Activated CD8-positive, alpha-beta memory T cell treated with anti-CD3 and anti-CD28 coated beads, Interleukin-2, amount 10 ng/mL, durations not matched to agents 7 days and 5 days (primary cell): ENCODE data around the gene FGF19. TPM values are rescaled to one million over a fixed set of nuclear protein-coding genes. Genes with fewer than 3 reads are reported as not detected.

Experiments used
- ATAC-seq: fragments of 150-1000 bp; cut with Tn5 transposase; one replicate; pipeline ENCODE4 v1.10.0; 2021; ENCODE audit warnings: moderate library complexity
- CTCF ChIA-PET: fragments of 350-600 bp; sonication (Branson Sonifier 250); formaldehyde crosslinking; loops from one replicate; lab custom pipeline; 2021; ENCODE audit warnings: antibody characterized with exemption; lab: Charles Lee
- DNase-seq: peaks from one replicate; pipeline ENCODE4 v3.0.0-alpha.2; 2020
- H3K27ac Mint-ChIP-seq: one replicate; pipeline ENCODE4 v1.8.0; 2021; ENCODE audit warnings: mild to moderate bottlenecking, mixed read lengths
- H3K27me3 Mint-ChIP-seq: one replicate; pipeline ENCODE4 v1.8.0; 2021; ENCODE audit warnings: mixed read lengths
- H3K36me3 Mint-ChIP-seq: one replicate; pipeline ENCODE4 v1.8.0; 2021; ENCODE audit warnings: mild to moderate bottlenecking, mixed read lengths
- H3K4me1 Mint-ChIP-seq: one replicate; pipeline ENCODE4 v1.8.0; 2021; ENCODE audit warnings: mixed read lengths
- H3K4me3 Mint-ChIP-seq: one replicate; pipeline ENCODE4 v1.8.0; 2021; ENCODE audit warnings: mild to moderate bottlenecking, moderate library complexity, mixed read lengths
- H3K9me3 Mint-ChIP-seq: one replicate; pipeline ENCODE4 v1.8.0; 2022; ENCODE audit warnings: low read depth, mixed read lengths
- total RNA-seq, 2 experiments: library from RNA; stranded (reverse); gene quantifications; one replicate each; pipeline ENCODE4 v1.2.3, GENCODE V29; 2021

FGF19 gene
- total RNA-seq, 2 experiments from 2014 or later = not detected

- Mint-ChIP-seq H3K4me1 (peaks cover 12% of the 10 kb centered on the region), H3K36me3 (no peaks in the 10 kb centered on the region), H3K27ac (no peak overlapping the region), H3K9me3 (no peaks in the 10 kb centered on the region), H3K4me3 (no peak overlapping the region), H3K27me3 (peaks cover 15% of the 10 kb centered on the region)
- ATAC-seq = no peak
- CTCF ChIA-PET = interaction anchor here (0.6 to 1.8 kb wide), 6 partner anchors 20 to 225 kb away, joined by 3 to 8 read pairs (median 4); no protein-coding TSS in a partner anchor
- no peak for DNase-seq
Observed at GRCh38 chr11:69685348-69685747, 18.5 kb downstream of the FGF19 start.

GRCh38 chr11:69684651-69685050, 19.2 kb downstream of the FGF19 start:
- Mint-ChIP-seq H3K27ac (no peak overlapping the region), H3K36me3 (no peaks in the 10 kb centered on the region), H3K4me3 (no peak overlapping the region), H3K4me1 (peaks cover 11% of the 10 kb centered on the region), H3K9me3 (no peaks in the 10 kb centered on the region), H3K27me3 (peaks cover 13% of the 10 kb centered on the region)
- DNase-seq (no peak), ATAC-seq (no peak)
- CTCF ChIA-PET = interaction anchor here (0.7 to 1.6 kb wide), 4 partner anchors 9 to 229 kb away, joined by 3 to 4 read pairs (median 3); no protein-coding TSS in a partner anchor

DNA sequence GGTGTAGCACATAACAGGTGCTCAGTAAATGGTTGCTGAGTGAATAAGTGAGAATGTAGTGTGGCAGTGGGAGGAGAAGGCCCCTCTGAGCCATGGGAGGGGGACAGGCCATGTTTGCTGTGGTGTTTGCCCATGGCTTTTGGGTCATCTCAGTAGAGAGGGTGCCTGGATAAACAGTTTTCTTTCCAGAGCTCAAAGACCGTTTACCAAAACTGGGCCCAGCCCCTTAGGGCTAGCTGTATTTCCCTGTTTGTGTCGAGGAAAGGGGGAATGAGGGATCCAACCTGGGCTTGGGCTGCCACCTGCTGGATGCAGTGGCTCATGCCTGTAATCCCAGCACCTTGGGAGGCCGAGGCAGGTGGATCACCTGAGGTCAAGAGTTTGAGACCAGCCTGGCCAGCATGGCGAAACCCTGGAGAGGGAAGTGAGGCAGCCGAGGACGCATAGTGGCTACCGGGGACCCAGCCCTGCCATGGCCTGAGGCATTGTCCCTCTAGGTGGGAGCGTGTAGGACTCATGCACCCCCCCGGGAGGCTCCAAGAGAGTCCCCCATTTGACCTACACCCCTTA, 20.0 kb downstream of the FGF19 start:
- no peak overlapping the region for H3K27ac Mint-ChIP-seq
- peaks cover 10% of the 10 kb centered on the region for H3K4me1 Mint-ChIP-seq

DNA sequence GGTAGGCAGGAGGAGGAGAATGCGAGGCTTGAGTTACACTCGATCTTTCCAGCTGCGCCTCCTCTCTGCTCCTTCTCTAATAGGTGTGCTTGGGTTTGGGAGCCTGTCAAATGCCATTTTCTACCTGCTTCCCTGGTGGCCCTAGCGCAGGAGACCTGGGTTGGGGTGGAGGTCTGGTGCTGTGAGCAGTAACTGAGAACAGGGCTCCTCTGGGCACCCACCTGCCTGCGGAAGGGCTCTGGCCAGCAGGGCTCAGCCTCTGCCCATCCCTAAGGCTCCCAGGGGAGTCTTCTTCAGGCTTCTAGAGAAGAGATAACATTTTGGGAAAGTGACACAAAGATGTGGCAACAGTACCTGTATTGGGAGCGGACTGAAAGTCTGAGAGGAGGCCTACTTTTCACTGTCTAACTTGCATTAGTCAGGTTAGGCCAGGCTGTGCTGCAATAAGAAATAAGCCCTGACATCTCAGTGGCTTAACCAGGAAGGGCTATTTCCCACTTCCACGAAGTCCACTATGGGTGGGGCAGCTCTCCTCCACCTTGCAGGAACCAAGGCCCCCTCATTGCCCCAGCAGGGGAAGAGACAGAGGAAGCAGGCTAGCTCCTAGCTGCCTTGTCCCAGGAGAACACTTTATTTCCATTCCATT, 21.0 kb downstream of the FGF19 start:
- CTCF ChIA-PET = no interaction called here

More for the DNA sequence above, 20.0 kb downstream of the FGF19 start:
- Mint-ChIP-seq H3K9me3 (no peaks in the 10 kb centered on the region), H3K4me3 (no peak overlapping the region), H3K27me3 (peaks cover 8% of the 10 kb centered on the region), H3K36me3 (no peaks in the 10 kb centered on the region)
- CTCF ChIA-PET = interaction anchor here (0.9 to 1.6 kb wide), 2 partner anchors 13 to 158 kb away, joined by 3 to 4 read pairs; no protein-coding TSS in a partner anchor
- ATAC-seq = no peak
- DNase-seq = no peak

DNA sequence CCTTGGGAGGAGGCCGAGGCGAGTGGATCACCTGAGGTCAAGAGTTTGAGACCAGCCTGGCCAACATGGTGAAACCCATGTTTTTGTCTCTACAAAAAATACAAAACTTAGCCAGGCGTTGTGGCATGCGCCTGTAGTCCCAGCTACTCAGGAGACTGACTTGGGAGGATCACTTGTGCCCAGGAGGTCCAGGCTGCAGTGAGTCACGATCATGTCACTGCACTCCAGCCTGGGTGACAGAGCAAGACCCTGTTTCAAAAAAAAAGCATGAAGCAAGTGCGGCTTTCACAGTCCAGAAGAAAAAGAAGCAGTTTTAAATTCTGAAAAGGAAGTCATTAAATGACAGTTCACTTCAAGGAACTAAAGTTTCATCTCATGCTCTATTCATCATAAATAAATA, 21.6 kb downstream of the FGF19 start:
- H3K27me3 Mint-ChIP-seq = peaks cover 8% of the 10 kb centered on the region
- H3K9me3 Mint-ChIP-seq = no peaks in the 10 kb centered on the region
- CTCF ChIA-PET = no interaction called here
- no peak overlapping the region for H3K4me3 Mint-ChIP-seq
- H3K36me3 Mint-ChIP-seq = no peaks in the 10 kb centered on the region
- H3K27ac Mint-ChIP-seq = no peak overlapping the region
- no peak for ATAC-seq
- H3K4me1 Mint-ChIP-seq = peaks cover 5% of the 10 kb centered on the region
- DNase-seq = no peak

More for the DNA sequence above, 21.0 kb downstream of the FGF19 start:
- H3K27me3 Mint-ChIP-seq = peaks cover 8% of the 10 kb centered on the region
- ATAC-seq (no peak), DNase-seq (no peak)
- no peaks in the 10 kb centered on the region for H3K9me3 Mint-ChIP-seq
- no peak overlapping the region for H3K27ac Mint-ChIP-seq
- H3K4me1 Mint-ChIP-seq = peaks cover 5% of the 10 kb centered on the region
- H3K36me3 Mint-ChIP-seq = no peaks in the 10 kb centered on the region
- H3K4me3 Mint-ChIP-seq = no peak overlapping the region

DNA sequence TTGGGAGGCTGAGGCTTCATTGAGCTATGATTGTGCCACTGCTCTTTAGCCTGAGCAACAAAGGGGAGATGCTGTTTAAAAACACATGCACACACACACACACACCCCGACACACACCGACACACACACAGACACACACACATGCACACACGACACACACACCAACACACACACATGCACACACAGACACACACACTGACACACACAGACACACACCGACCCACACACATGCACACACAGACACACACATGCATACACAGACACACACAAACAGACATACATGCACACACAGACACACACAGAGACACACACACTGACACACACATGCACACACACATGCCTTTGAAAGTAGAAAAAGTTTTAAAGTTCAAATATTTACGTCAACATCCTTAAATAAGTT, 23.1 kb downstream of the FGF19 start:
- CTCF ChIA-PET = no interaction called here

DNA sequence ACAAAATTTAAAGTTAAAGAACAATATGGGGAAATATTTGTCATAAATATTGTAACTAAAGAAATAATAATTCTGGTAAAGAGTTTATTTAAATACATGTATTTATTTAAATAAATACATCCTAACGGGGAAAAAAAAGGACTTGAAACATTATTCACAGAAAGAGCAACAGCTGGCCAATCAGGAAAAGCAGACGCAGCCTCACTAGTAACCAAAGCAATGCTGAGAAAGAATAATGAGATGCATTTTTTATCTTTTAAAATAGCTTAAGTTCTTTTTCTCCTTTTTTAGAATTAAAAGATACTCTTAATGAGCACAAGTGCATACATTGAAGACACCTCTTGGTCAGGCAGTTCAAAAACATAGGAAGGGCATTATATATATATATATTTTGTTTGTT, 26.1 kb downstream of the FGF19 start:
- Mint-ChIP-seq H3K4me3 (no peak overlapping the region), H3K27ac (no peak overlapping the region), H3K27me3 (peaks cover 5% of the 10 kb centered on the region), H3K36me3 (no peaks in the 10 kb centered on the region), H3K9me3 (no peaks in the 10 kb centered on the region), H3K4me1 (peaks cover 16% of the 10 kb centered on the region)
- ATAC-seq (no peak), DNase-seq (no peak)
- CTCF ChIA-PET = no interaction called here

More for the DNA sequence above, 23.1 kb downstream of the FGF19 start:
- peaks cover 5% of the 10 kb centered on the region for H3K27me3 Mint-ChIP-seq
- H3K4me1 Mint-ChIP-seq = peaks cover 3% of the 10 kb centered on the region
- no peak for ATAC-seq
- no peaks in the 10 kb centered on the region for H3K36me3 Mint-ChIP-seq
- H3K9me3 Mint-ChIP-seq = no peaks in the 10 kb centered on the region
- no peak overlapping the region for H3K4me3 Mint-ChIP-seq
- DNase-seq = no peak
- no peak overlapping the region for H3K27ac Mint-ChIP-seq

DNA sequence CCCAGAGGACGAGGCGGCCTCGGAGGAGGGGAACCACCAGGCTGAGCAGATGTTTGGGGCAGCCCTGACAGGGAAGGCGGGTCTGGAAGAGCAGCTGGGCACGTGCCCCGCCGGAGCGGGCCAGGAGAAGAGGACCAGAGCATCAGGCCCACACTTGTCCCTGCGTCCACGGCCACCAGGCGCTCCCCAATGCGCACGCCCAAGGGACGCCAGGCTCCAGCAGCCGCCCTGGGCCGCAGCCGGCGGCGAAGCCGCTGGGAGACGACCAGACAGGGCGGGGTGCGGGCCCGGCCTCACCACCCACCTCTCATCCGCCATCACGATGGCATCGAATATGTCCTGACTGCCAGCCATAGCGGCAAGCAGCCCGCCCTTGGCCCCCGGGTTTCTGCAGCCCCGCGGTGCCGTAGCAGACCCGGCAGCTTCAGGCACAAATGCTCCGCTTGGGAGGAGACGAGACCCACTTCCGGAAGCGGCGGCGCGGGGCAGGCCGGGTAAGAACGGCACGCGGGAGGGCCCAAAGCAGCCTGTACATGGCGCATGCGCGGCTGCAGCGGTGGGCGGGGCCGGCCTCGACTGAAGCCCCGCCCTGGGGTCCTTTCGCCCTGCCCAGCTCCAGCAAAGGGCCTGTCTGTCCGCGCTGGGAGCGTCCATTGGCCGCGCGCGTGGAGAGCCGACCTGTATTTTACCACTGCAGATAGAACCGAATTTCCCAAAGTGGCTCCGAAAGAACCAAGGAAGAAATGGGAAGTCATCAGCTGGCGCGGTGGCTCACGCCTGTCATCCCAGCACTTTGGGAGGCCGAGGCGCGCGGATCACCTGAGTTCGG, 28.7 kb downstream of the FGF19 start, which contains the start of gene LTO1:
LTO1 (minus strand) TSS at position 468 of the 829 bp plus-strand sequence; CDS start at position 354, 114 bp downstream.
- no peaks in the 10 kb centered on the region for H3K9me3 Mint-ChIP-seq
- peaks cover 2% of the 10 kb centered on the region for H3K27me3 Mint-ChIP-seq
- CTCF ChIA-PET = interaction anchor here (0.6 to 1.8 kb wide), 8 partner anchors 11 to 528 kb away, joined by 3 to 7 read pairs (median 3); partner anchors contain the start of gene FADD
- peak; percentile 95 for DNase-seq
- peaks cover 5% of the 10 kb centered on the region for H3K36me3 Mint-ChIP-seq
- peaks cover 25% of the 10 kb centered on the region for H3K4me1 Mint-ChIP-seq
- peak within 1 kb of the TSS; percentile 84 for H3K27ac Mint-ChIP-seq
- peak; percentile 96 for ATAC-seq
- peak within 1 kb of the TSS; percentile 89 for H3K4me3 Mint-ChIP-seq

- DNase-seq = no peak
- H3K4me1 Mint-ChIP-seq = peaks cover 25% of the 10 kb centered on the region
- no peak for ATAC-seq
- peak overlapping the region; percentile 79 for H3K27ac Mint-ChIP-seq
- H3K36me3 Mint-ChIP-seq = peaks cover 5% of the 10 kb centered on the region
- H3K9me3 Mint-ChIP-seq = no peaks in the 10 kb centered on the region
- peaks cover 2% of the 10 kb centered on the region for H3K27me3 Mint-ChIP-seq
- CTCF ChIA-PET = interaction anchor here (0.9 to 1.8 kb wide), 5 partner anchors 12 to 522 kb away, joined by 3 to 7 read pairs (median 3); no protein-coding TSS in a partner anchor
- H3K4me3 Mint-ChIP-seq = peak overlapping the region; percentile 89
Observed at GRCh38 chr11:69674267-69674885, 29.4 kb downstream of the FGF19 start.

- DNase-seq = no peak
- Mint-ChIP-seq H3K4me3 (no peak overlapping the region), H3K27me3 (peaks cover 2% of the 10 kb centered on the region), H3K36me3 (peaks cover 8% of the 10 kb centered on the region), H3K4me1 (peaks cover 25% of the 10 kb centered on the region), H3K27ac (no peak overlapping the region), H3K9me3 (no peaks in the 10 kb centered on the region)
- no peak for ATAC-seq
- CTCF ChIA-PET = interaction anchor here (0.6 to 3.6 kb wide), 4 partner anchors 12 to 848 kb away, joined by 3 to 25 read pairs (median 8); no protein-coding TSS in a partner anchor
Observed at GRCh38 chr11:69671734-69672465, 31.9 kb downstream of the FGF19 start.

DNA sequence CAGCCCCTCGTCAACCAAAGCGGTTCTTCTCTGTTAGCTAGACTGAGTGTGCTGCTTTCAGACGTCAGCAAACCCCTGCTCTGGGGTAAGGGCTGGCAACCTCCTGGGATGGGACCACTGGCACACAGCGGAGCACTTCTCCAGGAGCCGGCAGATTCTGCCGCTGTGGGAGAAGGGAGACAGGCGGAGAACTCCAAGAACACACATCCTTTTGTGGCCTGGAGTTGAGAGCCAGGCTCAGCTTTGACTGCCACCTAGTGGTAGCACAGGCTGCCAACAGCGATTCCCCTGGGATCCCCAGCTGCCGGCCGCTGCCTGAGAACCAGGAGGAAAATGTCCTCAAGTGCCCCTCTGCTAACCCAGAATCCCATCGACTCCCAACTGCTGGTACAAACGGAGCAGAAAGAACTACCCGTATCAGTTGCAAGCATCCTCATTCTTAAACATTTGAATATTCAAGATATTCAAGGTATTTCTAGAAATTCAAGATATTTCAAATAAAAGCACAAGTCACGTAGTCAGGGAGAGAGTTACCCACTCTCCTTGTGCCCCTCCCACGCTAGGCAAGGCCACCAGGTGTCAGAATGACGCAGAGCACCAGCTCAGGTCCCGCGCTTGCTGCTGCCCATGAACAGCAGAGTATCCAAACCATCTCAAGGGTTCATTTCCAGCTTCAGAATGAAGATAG, 33.5 kb downstream of the FGF19 start:
- no peak overlapping the region for H3K4me3 Mint-ChIP-seq
- H3K4me1 Mint-ChIP-seq = peaks cover 24% of the 10 kb centered on the region
- H3K27ac Mint-ChIP-seq = no peak overlapping the region
- DNase-seq (peak; percentile 61), ATAC-seq (peak; percentile 12)
- no peaks in the 10 kb centered on the region for H3K9me3 Mint-ChIP-seq
- H3K27me3 Mint-ChIP-seq = peaks cover under 1% of the 10 kb centered on the region
- CTCF ChIA-PET = interaction anchor here (0.6 to 3.6 kb wide), 16 partner anchors 9 to 581 kb away, joined by 3 to 25 read pairs (median 4); no protein-coding TSS in a partner anchor
- H3K36me3 Mint-ChIP-seq = peaks cover 8% of the 10 kb centered on the region

GRCh38 chr11:69669486-69669885, 34.3 kb downstream of the FGF19 start:
- no peak for ATAC-seq
- CTCF ChIA-PET = interaction anchor here (0.7 to 3.6 kb wide), 8 partner anchors 9 to 580 kb away, joined by 3 to 25 read pairs (median 3); no protein-coding TSS in a partner anchor
- Mint-ChIP-seq H3K4me3 (no peak overlapping the region), H3K27me3 (no peaks in the 10 kb centered on the region), H3K9me3 (no peaks in the 10 kb centered on the region), H3K27ac (no peak overlapping the region), H3K4me1 (peaks cover 22% of the 10 kb centered on the region), H3K36me3 (peaks cover 8% of the 10 kb centered on the region)
- no peak for DNase-seq
